GM18861 (cell line): ENCODE data around the gene MAGI1.

Experiments
- ATAC-seq: cut with Tn5 transposase; IDR thresholded peaks from one replicate; pipeline ENCODE4 v1.9.1; 2021; ENCODE audit not compliant: unreplicated experiment

The MAGI1 gene

GRCh38 chr3:65685621-65686235 is 353.0 kb downstream of the MAGI1 start:
- no peak for ATAC-seq

- ATAC-seq = no peak
Observed at GRCh38 chr3:65678516-65678915, 360.2 kb downstream of the MAGI1 start.

DNA sequence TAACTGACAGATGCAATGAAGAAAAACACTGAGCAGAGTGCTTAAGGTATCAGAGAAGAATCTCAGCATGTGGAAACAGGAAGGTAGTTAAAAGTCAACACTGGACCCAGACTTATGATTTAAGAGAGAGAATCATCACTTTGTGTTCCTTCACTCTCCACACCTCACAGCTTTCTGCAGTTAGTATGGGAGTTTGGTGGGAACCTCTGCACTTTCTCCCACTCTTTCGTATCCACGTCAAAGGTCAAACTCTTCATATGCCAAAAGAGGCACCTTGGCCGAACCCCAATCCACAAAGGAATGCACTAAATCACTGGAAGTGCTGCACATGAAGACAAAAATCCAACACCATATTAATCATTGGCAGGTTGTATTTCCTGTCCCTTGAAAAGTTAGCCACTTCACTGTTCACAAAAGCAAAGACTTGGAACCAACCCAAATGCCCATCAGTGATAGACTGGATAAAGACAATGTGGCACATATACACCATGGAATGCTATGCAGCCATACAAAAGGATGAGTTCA is 361.2 kb downstream of the MAGI1 start:
- ATAC-seq = no peak

GRCh38 chr3:65676580-65676979 is 362.1 kb downstream of the MAGI1 start:
- ATAC-seq = no peak

- ATAC-seq = no peak
Observed at GRCh38 chr3:65675011-65675410, 363.7 kb downstream of the MAGI1 start.

DNA sequence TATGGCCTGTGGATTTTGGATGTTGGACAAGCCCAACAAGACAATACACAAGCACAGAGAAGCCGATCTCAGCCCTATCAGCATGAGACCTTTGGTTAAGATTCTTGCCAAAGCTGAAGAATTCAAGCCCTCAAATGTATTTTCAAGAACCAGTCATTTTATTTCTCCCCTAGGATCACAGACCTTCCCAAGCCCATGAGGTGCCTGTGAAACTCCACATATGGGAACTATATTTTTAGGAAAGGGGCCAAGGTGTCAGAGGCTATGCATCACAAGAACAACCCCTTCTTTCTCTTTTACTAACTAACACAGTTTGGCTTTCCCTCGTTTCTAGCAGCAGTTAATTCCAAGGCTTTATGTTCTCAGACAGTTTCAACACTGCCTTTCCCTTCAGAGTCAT is 364.5 kb downstream of the MAGI1 start:
- ATAC-seq = no peak

GRCh38 chr3:65672871-65673815 is 365.6 kb downstream of the MAGI1 start:
- no peak for ATAC-seq

DNA sequence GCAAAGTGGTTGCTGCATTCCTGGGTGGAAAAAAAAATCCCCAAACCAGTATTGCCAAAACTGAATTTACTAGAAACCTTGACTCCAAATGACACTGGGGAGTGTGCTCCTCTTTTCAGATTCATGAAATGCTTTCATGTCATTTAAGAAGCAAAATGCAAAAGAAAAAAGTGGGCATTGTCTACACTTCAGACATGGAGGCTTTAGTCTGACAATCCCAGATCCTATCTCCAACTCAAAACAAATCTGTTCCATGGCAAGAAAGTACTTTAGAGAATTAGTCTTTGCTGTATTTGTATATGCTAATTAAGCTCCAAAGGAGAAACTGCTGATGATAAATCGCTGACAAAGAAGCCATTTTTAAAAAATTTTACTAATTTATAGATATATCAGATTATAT is 366.7 kb downstream of the MAGI1 start:
- ATAC-seq = no peak

DNA sequence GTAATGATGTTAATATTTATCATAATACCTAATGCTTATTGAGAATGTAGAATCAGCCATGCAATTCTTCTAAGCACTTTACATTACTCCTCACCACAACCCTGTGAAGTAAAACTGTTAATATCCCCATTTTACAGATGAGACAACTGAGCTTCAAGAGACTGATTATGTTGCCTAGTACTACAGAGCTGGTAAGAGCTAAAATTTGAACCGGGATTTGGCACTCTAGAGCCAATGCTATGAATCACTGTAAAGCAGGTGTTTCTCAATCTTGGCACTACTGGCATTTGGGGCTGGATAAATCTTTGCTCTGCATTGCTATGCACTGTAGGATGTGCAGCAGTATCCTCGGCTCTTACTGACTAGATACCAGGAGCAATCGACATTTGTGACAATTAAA is 367.7 kb downstream of the MAGI1 start:
- ATAC-seq = no peak

DNA sequence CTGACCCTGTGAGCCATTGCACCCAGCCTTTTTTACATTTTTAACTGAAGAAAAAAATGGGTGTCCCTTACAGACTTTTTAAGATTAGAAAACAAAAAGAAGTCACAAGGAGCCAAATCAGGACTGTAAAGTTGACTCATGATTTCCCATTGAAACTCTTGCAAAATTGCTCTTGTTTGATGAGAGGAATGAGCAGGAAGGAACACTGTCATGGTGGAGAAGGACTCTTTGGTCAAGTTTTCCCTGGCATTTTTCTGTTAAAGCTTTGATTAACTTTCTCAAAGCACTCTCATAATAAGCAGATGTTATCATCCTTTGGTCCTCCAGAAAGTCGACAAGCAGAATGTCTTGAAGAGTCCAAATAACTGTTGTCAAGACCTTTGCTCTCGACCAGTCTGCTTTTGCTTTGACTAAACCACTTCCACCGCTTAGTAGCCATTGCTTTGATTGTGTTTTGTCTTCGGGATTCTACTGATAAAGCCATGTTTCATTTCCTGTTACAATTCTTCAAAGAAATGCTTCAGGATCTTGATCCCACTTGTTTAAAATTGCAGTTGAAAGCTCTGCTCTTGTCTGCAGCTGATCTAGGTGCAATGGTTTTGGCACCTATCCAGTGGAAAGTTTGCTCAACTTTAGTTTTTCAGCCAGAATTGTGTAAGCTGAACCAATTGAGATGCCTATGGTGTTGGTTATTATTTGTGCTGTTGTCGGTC is 369.4 kb downstream of the MAGI1 start:
- ATAC-seq = no peak

DNA sequence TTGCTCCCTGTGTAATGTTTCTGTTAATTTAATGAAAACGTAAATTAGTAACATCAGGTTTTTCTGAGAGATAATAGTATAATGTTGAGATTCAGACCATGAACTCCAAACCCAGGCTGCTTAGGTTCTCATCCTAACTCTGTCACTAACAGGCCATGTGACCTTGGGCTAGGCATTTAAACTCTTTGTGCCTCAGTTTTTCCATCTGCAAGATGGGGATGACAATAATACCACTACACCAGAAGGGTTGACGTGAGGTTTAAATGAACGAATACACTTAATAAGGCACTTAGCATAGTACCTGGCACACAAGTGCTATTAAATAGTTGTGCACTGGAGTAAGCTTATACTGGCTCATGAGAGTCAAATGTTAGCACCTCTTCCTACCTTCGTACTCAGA is 370.8 kb downstream of the MAGI1 start:
- ATAC-seq = no peak

- ATAC-seq = no peak
Observed at GRCh38 chr3:65666448-65667091, 372.1 kb downstream of the MAGI1 start.

- no peak for ATAC-seq
Observed at GRCh38 chr3:65665915-65666314, 372.8 kb downstream of the MAGI1 start.

DNA sequence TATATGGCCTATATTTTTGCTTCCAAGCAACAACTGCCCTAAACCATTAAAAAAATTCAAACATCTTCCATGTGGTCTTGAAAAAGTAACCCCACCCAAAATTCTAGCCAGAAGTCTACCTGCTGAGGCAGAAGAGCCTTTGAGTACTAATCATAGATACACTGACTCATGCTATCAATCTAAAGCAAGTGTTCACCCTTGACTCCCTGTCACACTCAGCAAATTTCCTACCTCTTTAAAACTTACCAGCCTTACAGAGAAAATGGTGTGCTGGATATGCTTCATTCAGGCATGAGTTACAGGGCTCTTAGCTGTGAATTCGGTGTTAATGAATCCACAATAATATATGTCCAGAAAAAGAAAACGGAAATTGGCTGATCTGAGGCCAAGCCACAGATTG is 373.8 kb downstream of the MAGI1 start:
- ATAC-seq = no peak

- ATAC-seq = no peak
Observed at GRCh38 chr3:65664446-65664845, 374.3 kb downstream of the MAGI1 start.

- ATAC-seq = no peak
Observed at GRCh38 chr3:65662095-65662494, 376.6 kb downstream of the MAGI1 start.

DNA sequence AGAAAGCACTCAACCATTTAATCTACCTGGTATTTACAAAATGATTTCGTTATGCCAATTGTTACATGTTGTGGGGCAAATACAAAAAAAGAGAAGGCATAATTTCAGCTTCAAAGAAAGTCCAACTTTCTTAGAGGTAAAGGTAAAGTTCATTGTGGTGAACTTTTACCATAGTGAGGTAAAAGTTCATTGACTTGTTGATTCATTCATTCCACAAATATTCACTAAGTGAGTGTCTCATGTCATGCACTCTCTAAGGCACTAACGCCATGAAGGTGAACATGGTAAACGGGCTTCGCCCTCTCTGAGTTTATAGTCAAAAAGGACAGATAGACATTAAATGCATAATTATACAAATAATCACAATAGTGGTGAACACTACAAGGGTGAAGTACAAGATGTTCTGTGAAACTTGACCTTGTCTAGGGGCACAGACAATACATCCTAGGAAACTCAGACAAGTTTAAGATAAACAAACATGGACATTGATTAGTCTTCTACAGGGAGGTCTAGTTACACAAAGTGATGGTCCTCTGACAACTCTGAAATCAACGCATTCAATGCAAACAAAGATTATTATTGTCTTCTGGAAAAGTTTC is 378.6 kb downstream of the MAGI1 start:
- no peak for ATAC-seq

- ATAC-seq = no peak
Observed at GRCh38 chr3:65659396-65659795, 379.3 kb downstream of the MAGI1 start.

- no peak for ATAC-seq
Observed at GRCh38 chr3:65658401-65658800, 380.3 kb downstream of the MAGI1 start.

- no peak for ATAC-seq
Observed at GRCh38 chr3:65655061-65655460, 383.7 kb downstream of the MAGI1 start.

DNA sequence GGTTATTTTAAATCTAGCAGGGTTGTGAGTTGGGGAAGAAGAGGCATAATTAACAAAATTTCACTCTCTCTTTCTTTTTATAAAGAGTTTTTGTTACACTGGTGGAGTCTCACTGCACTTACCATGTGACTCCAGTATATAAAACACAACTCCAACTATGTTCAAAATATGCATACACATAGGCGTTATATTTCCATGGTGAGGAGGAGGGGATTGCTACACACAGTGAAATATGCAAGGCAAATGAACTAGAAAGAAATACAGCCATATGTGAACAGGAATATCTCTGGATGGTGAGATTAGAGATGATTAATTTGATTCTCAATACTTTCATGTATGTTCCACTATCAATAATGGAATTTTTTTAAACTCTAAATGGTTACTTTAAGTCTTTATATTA is 385.0 kb downstream of the MAGI1 start:
- ATAC-seq = no peak
